ENCODE measurements around the gene GGCX.
"Not testable (repeated sequence)": the region's sequence is repeated elsewhere in the genome, so short reads cannot be mapped to it uniquely, and the experiment has no call there.

Gene GGCX

GRCh38 chr2:85593023-85593422 is 31.7 kb upstream of the GGCX start:
- no peak for TF ChIP-seq CTCF (IDR thresholded peaks at IDR 0.05; ENCODE audit: borderline replicate concordance, control extremely low read depth, extremely low read depth, insufficient read depth, missing control alignments)
- DNase-seq (ENCODE audit: low spot score), result no peak
- in situ Hi-C loops (cut with MboI; ENCODE audit: low sequenced_read_pairs, unreplicated experiment), result no loop called here

GRCh38 chr2:85592299-85592698 is 31.0 kb upstream of the GGCX start:
- in situ Hi-C loops (cut with MboI; ENCODE audit: low sequenced_read_pairs, unreplicated experiment); DNase-seq (ENCODE audit: low spot score): not testable (repeated sequence)

GRCh38 chr2:85591563-85591962 is 30.3 kb upstream of the GGCX start:
- DNase-seq (ENCODE audit: low spot score), result no peak
- in situ Hi-C loops (cut with MboI; ENCODE audit: low sequenced_read_pairs, unreplicated experiment), result no loop called here
- TF ChIP-seq CTCF (IDR thresholded peaks at IDR 0.05; ENCODE audit: borderline replicate concordance, control extremely low read depth, extremely low read depth, insufficient read depth, missing control alignments), result no peak

- DNase-seq (ENCODE audit: low spot score), result no peak
- no peak for TF ChIP-seq CTCF (IDR thresholded peaks at IDR 0.05; ENCODE audit: borderline replicate concordance, control extremely low read depth, extremely low read depth, insufficient read depth, missing control alignments)
- in situ Hi-C loops (cut with MboI; ENCODE audit: low sequenced_read_pairs, unreplicated experiment), result no loop called here
Observed at GRCh38 chr2:85590950-85591349, 29.7 kb upstream of the GGCX start.

GRCh38 chr2:85589982-85590791 is 28.9 kb upstream of the GGCX start:
- TF ChIP-seq CTCF (IDR thresholded peaks at IDR 0.05; ENCODE audit: borderline replicate concordance, control extremely low read depth, extremely low read depth, insufficient read depth, missing control alignments), result no peak
- in situ Hi-C loops (cut with MboI; ENCODE audit: low sequenced_read_pairs, unreplicated experiment), result no loop called here
- DNase-seq (ENCODE audit: low spot score), result no peak

- in situ Hi-C loops (cut with MboI; ENCODE audit: low sequenced_read_pairs, unreplicated experiment), result no loop called here
- no peak for TF ChIP-seq CTCF (IDR thresholded peaks at IDR 0.05; ENCODE audit: borderline replicate concordance, control extremely low read depth, extremely low read depth, insufficient read depth, missing control alignments)
- DNase-seq (ENCODE audit: low spot score), result no peak
Observed at GRCh38 chr2:85589181-85589580, 27.9 kb upstream of the GGCX start.

GRCh38 chr2:85588645-85589044 is 27.4 kb upstream of the GGCX start:
- no peak for TF ChIP-seq CTCF (IDR thresholded peaks at IDR 0.05; ENCODE audit: borderline replicate concordance, control extremely low read depth, extremely low read depth, insufficient read depth, missing control alignments)
- in situ Hi-C loops (cut with MboI; ENCODE audit: low sequenced_read_pairs, unreplicated experiment), result no loop called here
- no peak for DNase-seq (ENCODE audit: low spot score)

Measured in GM13976 (cell line).